Measurements from ENCODE around the gene SLC37A3. TPM values are rescaled to one million over a fixed set of nuclear protein-coding genes. Genes with fewer than 3 reads are reported as not detected.
A peak's percentile ranks its signal among the peaks of the same experiment; 100 is the strongest.

Gene SLC37A3
- total and polyA plus RNA-seq, 4 donors = 7.3 to 30.8 (median 10.6) TPM

- no peaks in the 10 kb centered on the region for H3K36me3 ChIP-seq (ENCODE audit: control insufficient read depth in 4 of 4, insufficient read depth in 3 of 4, low read depth in 1 of 4, low read length in 3 of 4)
- H3K27ac ChIP-seq (ENCODE audit: low read depth in 1 of 2, low read length in 2 of 2) = no peak overlapping the region
- no peak for DNase-seq (ENCODE audit: low spot score)
- no peak overlapping the region for H3K9ac ChIP-seq (ENCODE audit: low read depth in 1 of 2, low read length in 2 of 2)
- no peaks in the 10 kb centered on the region for H3K27me3 ChIP-seq (ENCODE audit: control insufficient read depth in 4 of 4, insufficient read depth in 4 of 4, low read length in 3 of 4)
- no peaks in the 10 kb centered on the region for H3K4me1 ChIP-seq (ENCODE audit: control insufficient read depth in 4 of 4, insufficient read depth in 4 of 4, low read length in 3 of 4)
- TF ChIP-seq EGR1 (IDR thresholded peaks at IDR 0.05; ENCODE audit: low read depth in 2 of 2) (no peak), ATF3 (IDR thresholded peaks at IDR 0.05) (no peak), JUND (IDR thresholded peaks at IDR 0.05) (no peak), REST (IDR thresholded peaks at IDR 0.05) (no peak), NR2F2 (IDR thresholded peaks at IDR 0.05) (no peak), MAX (IDR thresholded peaks at IDR 0.05) (no peak), YY1 (IDR thresholded peaks at IDR 0.05) (no peak), CTCF (IDR thresholded peaks at IDR 0.05; ENCODE audit: low read depth, low read length, missing input control) (no peak), RXRA (IDR thresholded peaks at IDR 0.05) (peak in 1 of 2 donors; percentile 26), RAD21 (IDR thresholded peaks at IDR 0.05) (peak; percentile 6 to 8)
- H3K4me3 ChIP-seq (ENCODE audit: low read depth in 1 of 3, low read length in 3 of 3) = no peak overlapping the region
- no peaks in the 10 kb centered on the region for H3K9me3 ChIP-seq (ENCODE audit: control insufficient read depth in 4 of 4, low read length in 3 of 4)
- WGBS = 74% methylated on average over 6 of the region's 6 CpGs
Observed at GRCh38 chr7:140285938-140286337, 112.4 kb downstream of the SLC37A3 start.

DNA sequence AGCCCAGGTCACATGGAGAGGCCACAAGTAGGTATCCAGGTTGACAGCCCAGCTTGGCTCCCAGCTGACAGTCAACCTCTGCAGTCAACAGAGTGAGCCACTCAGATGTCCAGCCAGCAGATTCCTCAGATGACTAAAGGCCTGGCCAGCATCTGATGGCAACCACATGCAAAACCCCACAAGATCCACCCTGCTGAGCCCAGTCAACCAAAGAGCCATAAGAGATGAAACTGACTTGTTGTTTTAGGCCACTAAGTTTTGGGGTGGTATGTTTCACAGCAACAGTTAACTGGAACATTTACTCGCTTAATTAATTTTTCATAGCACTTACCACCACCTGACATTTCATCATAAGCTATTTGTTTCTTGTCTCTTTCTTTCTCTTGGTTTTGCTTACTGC lies 114.3 kb downstream of the SLC37A3 start:
- Histone ChIP-seq H3K9me3 (ENCODE audit: control insufficient read depth in 4 of 4, low read length in 3 of 4) (no peaks in the 10 kb centered on the region), H3K36me3 (ENCODE audit: control insufficient read depth in 4 of 4, insufficient read depth in 3 of 4, low read depth in 1 of 4, low read length in 3 of 4) (no peaks in the 10 kb centered on the region), H3K27me3 (ENCODE audit: control insufficient read depth in 4 of 4, insufficient read depth in 4 of 4, low read length in 3 of 4) (no peaks in the 10 kb centered on the region), H3K27ac (ENCODE audit: low read depth in 1 of 2, low read length in 2 of 2) (no peak overlapping the region), H3K4me1 (ENCODE audit: control insufficient read depth in 4 of 4, insufficient read depth in 4 of 4, low read length in 3 of 4) (no peaks in the 10 kb centered on the region), H3K9ac (ENCODE audit: low read depth in 1 of 2, low read length in 2 of 2) (no peak overlapping the region), H3K4me3 (ENCODE audit: low read depth in 1 of 3, low read length in 3 of 3) (no peak overlapping the region)
- 97% methylated on average over 1 of the region's 1 CpG for WGBS
- no peak for DNase-seq (ENCODE audit: low spot score)
- TF ChIP-seq ATF3 (IDR thresholded peaks at IDR 0.05) = no peak
- TF ChIP-seq JUND (IDR thresholded peaks at IDR 0.05) = no peak
- no peak for TF ChIP-seq FOXA2 (IDR thresholded peaks at IDR 0.05)
- TF ChIP-seq MAX (IDR thresholded peaks at IDR 0.05) = no peak
- no peak for TF ChIP-seq CTCF (IDR thresholded peaks at IDR 0.05; ENCODE audit: low read depth, low read length, missing input control)
- TF ChIP-seq HNF4A (conservative IDR thresholded peaks at IDR 0.05) = no peak
- TF ChIP-seq ZBTB33 (IDR thresholded peaks at IDR 0.05) = no peak
- TF ChIP-seq TAF1 (conservative IDR thresholded peaks at IDR 0.05) = no peak
- TF ChIP-seq REST (IDR thresholded peaks at IDR 0.05) = no peak
- no peak for TF ChIP-seq YY1 (IDR thresholded peaks at IDR 0.05)
- TF ChIP-seq HNF4G (IDR thresholded peaks at IDR 0.05) = no peak
- TF ChIP-seq NR2F2 (IDR thresholded peaks at IDR 0.05) = no peak
- no peak for TF ChIP-seq EGR1 (IDR thresholded peaks at IDR 0.05; ENCODE audit: low read depth in 2 of 2)
- no peak for TF ChIP-seq RXRA (IDR thresholded peaks at IDR 0.05)
- no peak for TF ChIP-seq RAD21 (IDR thresholded peaks at IDR 0.05)
- no peak for TF ChIP-seq GABPA (IDR thresholded peaks at IDR 0.05 in 1 of 2, conservative IDR thresholded peaks at IDR 0.05 in 1 of 2)
